Measurements from ENCODE around the gene COL1A2.

DNA sequence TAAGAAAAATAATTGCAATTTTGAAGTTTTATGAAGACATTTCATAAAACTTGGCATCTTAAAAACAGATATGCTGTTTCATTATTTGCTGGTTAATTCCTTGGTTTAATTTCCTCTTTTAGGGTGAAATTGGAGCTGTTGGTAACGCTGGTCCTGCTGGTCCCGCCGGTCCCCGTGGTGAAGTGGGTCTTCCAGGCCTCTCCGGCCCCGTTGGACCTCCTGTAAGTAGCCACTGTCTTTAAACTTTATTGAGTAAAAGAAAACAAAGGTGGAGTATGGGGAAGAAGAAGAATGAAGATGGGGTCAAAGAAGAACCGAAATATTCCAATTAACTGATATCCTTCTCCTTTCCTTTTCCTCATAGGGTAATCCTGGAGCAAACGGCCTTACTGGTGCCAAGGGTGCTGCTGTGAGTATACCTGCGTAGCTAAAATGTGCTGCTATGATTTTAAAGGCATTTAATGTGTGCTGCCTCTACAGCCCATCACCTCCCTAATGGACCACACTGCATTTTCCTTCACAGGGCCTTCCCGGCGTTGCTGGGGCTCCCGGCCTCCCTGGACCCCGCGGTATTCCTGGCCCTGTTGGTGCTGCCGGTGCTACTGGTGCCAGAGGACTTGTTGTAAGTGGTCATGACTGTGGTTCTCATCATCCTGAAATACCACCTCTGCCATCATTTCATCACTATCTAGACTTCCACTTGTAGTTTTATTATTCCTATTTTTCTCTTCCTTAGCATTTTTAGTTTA lies 14.7 kb downstream of the COL1A2 start:
- TF ChIP-seq, protein P1, sequence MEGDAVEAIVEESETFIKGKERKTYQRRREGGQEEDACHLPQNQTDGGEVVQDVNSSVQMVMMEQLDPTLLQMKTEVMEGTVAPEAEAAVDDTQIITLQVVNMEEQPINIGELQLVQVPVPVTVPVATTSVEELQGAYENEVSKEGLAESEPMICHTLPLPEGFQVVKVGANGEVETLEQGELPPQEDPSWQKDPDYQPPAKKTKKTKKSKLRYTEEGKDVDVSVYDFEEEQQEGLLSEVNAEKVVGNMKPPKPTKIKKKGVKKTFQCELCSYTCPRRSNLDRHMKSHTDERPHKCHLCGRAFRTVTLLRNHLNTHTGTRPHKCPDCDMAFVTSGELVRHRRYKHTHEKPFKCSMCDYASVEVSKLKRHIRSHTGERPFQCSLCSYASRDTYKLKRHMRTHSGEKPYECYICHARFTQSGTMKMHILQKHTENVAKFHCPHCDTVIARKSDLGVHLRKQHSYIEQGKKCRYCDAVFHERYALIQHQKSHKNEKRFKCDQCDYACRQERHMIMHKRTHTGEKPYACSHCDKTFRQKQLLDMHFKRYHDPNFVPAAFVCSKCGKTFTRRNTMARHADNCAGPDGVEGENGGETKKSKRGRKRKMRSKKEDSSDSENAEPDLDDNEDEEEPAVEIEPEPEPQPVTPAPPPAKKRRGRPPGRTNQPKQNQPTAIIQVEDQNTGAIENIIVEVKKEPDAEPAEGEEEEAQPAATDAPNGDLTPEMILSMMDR (IDR thresholded peaks at IDR 0.05): no peak
- TF ChIP-seq POLR2AphosphoS5 (IDR thresholded peaks at IDR 0.05): no peak
